NAMALWA (cell line): ENCODE measurements around the gene USP6NL.
A peak's percentile ranks its signal among the peaks of the same experiment; 100 is the strongest.

Experiments used
- DNase-seq: peaks from one replicate; pipeline ENCODE4 v3.0.0-alpha.2; 2015; ENCODE audit warnings: low spot score

USP6NL gene

GRCh38 chr10:11414314-11415038 is 197.0 kb downstream of the USP6NL start:
- no peak for DNase-seq

- peak; percentile 31 for DNase-seq
These were observed 199.4 kb downstream of the USP6NL start for GRCh38 chr10:11411926-11412545.

- DNase-seq = no peak
These were observed 202.1 kb downstream of the USP6NL start for GRCh38 chr10:11409357-11409756.

GRCh38 chr10:11407939-11408338 is 203.5 kb downstream of the USP6NL start:
- DNase-seq = no peak

DNA sequence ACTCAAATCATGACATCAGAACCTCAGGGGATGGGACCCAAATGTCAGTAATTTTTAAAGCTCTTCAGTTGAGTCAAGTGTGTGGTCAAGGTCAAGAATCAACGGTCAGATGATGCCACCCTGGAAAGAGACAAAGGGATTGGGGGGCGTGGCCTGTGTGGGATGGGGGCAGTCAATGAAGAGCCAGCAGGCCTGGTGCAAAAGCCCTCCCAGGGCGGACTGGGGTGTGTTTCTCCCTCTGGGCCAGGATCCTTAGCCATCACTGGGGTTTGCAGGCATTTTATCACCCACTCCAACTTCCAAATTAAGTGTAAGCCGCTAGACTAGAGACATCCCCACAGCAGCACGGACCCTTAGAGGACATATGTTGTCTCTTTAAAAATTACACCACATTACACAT is 204.7 kb downstream of the USP6NL start:
- no peak for DNase-seq

DNA sequence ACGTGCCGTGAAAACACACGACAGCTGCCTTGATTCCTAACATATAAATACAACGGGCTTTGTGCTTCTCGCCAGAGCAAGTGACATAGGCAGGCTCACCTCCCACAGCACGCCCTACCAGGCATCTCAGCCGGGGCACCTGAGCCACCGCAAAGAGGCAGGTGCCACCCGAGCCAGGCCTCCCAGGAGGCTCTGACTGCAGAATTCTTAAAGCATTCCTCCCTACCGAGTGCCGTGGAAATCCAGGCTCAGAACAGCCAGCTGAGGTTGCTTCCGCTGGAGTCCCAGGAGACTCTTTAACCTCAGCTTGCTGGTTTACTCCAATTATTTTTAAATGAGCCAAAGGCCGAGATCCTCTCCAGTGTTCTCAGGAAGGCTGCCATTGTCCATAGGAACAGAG is 206.5 kb downstream of the USP6NL start:
- no peak for DNase-seq
